GM18907 (cell line): ENCODE data around the gene IRF2.

Source experiments
- ATAC-seq: cut with Tn5 transposase; IDR thresholded peaks from one replicate; pipeline ENCODE4 v1.9.1; 2021; ENCODE audit warnings: mild to moderate bottlenecking, moderate library complexity; ENCODE audit not compliant: unreplicated experiment

Gene IRF2

GRCh38 chr4:184475096-184475461 is 729 bp upstream of the IRF2 start:
- peak; percentile 18 for ATAC-seq

DNA sequence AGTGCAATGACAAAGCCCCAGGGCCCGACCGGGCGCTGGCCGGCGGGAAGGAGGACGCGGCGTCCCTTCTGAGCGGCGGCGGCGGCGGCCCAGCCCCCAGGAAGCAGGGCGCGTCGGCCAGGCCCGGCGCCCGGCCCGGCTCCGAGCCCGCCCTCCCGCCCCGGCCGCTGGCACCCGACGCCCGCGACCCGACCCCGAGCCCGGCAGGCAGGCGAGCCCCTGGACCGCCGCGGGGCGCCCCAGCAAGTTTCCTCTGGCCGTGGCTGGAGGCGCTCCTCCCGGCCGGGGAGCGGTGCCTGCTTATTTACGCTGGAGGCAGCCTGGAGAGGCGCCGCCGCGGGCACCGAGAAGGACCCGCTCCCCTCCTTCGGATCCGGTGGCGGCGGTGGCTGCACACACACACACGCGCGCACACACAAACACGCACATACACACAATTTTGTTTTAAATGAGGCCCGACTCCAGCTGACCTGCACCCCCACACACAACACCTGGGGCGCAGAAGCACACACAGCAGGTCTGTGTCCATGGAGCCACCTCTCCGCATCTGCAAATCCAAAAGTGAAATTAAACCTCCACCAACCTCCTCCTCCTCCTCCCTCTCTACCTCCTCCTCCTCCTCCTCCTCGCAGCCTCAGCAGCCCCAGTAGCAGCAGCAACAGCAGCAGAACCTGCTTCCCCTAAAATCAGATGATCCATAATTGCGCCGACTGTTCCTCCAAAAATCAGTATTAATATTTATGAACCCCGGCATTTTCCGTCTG is 669 bp downstream of the IRF2 start:
- peak; percentile 3 for ATAC-seq

DNA sequence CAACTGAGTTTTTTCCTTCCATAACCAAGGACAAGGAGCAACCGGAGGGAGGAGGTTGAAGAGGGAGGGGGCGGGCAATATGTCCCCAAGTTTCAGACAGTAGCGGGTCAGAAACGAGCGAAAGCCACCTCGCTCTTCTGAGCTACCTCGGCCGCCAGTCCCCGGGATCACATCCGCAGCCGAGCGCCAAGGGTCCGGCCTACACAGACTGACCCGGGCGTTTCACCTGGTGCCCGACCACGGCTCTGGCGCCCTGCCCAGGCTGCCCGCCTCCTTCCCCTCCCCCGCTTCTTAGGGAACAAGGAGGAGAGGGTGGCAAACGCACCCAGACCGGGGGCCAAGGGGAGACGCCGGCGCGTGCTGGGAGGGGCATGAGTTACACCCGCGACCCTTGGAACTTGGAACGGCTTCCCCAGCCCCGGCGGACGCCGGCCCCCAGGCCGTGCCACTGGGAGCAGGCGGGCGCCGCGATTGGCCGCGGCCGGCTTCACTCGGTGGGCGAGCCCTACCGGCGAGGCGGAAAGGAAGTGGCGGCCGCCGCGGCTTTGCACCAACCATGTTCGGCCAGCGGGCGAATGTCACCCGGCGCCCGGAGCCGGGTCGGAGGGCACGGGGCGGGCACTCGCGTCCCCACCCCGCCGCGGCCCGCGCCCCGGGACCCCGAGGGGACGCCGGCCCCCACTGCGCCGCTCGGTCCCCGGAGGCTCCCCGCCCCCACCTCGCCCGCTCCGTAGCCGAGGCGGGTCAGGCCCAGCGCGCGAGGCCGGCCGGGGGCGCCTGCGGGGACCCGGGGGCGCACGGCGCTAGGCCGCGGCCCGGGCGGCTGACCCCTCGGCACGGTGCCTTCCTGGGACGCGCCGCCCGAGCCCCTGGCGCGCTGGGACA is 1.5 kb downstream of the IRF2 start:
- ATAC-seq = peak; percentile 42

- ATAC-seq = no peak
Observed at GRCh38 chr4:184471881-184472613, 2.3 kb downstream of the IRF2 start.

GRCh38 chr4:184470785-184471110 is 3.6 kb downstream of the IRF2 start:
- no peak for ATAC-seq

DNA sequence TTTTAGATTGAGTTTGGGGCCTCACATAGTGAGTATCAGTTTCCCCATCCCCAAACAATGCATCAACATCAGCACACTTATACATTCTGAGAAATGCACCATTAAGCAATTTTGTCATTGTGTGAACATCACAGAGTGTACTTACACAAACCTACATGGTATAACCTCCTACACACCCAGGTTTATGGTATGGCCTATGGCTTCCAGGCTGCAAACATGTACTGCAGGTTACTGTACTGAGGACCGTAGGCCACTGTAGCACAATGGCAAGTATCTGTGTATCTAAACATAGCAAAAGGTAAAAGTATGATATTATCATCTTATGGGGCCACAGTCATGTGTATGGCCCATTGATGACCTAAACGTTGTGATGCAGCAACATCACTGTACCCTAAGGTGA is 7.7 kb downstream of the IRF2 start:
- no peak for ATAC-seq

- ATAC-seq = no peak
Observed at GRCh38 chr4:184464759-184465454, 9.4 kb downstream of the IRF2 start.

DNA sequence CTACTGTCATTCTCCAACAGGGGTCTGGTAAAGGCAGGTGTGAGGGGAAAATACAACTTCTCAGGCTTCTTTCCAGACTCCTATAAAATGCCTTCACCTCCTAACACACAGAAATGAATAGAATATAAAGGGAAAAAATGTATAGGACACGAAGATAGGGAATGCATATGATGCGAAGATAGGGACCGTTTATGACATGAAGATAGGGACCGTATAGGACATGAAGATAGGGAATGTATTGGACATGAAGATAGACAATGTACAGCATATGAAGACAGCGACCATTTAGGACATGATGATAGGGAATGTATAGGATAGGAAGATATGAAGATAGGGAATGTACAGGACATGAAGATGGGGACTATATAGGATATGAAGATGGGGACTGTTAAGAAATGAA is 10.5 kb downstream of the IRF2 start:
- ATAC-seq = no peak

DNA sequence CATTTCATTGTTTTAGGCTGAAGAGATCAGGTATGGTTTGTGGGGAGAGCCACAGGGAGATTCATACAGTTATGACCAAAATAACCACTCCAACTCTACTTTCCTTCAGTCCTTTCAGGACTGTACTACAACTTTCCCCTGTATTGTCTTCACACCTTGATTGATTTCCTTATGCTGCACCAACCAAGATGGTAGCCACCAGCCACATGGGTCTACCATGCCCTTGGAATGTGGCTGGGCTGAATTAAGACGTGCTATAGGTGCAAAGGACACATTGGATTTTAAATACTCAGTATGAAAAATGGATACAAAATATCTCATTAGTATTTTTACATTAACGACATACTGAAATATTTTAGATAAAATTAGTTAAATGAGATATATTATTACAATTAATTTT is 11.2 kb downstream of the IRF2 start:
- ATAC-seq = no peak

GRCh38 chr4:184462724-184463123 is 11.6 kb downstream of the IRF2 start:
- no peak for ATAC-seq

DNA sequence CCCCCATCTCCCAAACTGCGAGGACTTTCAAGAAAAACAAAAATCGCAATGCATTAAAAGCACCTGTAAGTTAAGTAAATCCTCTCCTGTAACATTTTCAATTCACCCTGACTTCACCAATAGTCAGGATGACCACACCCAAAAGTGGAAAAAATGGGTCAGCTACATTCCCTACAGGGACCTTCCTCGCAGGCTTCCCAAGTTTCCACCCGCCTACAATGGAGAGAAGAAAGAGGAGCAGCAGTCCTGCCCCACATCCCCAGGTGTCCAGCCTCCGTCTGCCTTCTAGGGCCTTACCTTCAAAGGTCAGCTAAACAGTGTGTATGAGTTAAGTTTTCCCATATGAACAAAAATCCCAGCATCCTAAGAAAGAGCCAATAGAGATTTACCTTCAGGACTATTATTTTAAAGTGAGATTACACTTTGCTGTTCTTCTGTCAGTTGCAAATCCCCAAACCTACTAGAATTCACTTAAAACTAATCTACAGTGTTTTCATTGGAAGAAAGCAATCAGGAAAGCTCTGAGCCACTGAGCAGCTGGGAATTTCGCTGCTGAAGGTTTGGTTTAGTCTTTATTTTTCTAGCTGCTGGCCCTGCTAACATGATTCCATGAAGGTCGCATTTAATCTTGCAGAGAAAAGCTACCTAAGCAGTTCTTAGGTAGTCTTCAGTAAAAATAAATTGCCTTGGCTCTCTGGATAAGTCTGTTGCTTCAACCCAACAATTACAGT is 12.5 kb downstream of the IRF2 start:
- no peak for ATAC-seq

- no peak for ATAC-seq
Observed at GRCh38 chr4:184460499-184461285, 13.7 kb downstream of the IRF2 start.

GRCh38 chr4:184459413-184459812 is 14.9 kb downstream of the IRF2 start:
- ATAC-seq = no peak

DNA sequence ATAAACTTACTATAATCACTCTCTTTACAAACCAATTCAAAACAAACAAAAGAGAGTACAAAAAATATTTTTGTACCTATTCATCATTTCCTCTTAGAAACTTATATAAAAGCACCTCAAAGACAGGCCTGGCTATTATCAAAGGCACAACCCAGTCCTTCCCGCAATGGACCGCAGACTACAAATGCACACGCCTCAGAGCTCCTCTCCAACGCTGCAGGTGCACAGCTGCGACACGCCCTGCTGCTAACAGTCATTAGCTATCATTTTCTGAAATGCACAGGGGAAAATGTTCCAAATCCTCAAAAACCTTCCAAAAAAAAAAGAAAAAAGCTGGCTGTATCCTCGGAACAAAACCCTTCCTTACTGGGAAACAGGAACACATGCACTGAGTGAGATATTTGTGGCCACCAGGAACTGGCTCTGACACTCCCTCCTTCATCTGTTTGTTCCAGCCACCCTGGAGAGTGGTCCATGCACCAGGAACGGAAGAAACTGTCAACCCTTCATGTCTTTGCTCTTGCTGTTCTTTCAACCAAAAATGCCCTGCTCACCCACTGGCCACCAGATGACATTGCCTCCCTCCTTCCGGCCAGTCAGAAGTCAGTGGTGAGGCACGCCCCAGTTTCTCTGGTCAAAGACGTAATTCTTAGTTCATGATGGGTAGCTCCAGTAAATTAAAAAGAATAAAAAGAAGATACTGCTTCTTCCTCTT is 16.7 kb downstream of the IRF2 start:
- ATAC-seq = peak; percentile 47

GRCh38 chr4:184456337-184456736 is 18.0 kb downstream of the IRF2 start:
- no peak for ATAC-seq

GRCh38 chr4:184455299-184455698 is 19.1 kb downstream of the IRF2 start:
- no peak for ATAC-seq

GRCh38 chr4:184453365-184454160 is 20.8 kb downstream of the IRF2 start:
- peak; percentile 65 for ATAC-seq

DNA sequence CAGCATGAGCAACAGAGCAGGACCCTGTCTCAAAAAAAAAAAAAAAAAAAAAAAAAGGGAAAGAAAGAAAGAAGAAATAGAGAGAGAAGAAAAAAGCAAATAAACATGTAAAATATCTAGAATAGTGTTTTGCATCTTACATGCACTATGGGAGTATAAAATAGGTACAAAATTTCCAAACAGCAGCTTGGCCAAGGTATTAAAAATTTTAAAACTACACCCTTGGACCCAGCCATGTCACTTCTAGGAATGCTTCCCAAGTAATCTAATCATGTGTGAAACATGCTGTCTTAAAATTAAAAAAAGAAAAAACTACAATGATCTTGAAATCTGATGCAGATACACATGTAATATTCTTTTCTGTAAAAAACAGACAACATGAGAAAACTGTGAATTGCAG is 21.6 kb downstream of the IRF2 start:
- no peak for ATAC-seq
